NB4 (cell line): ENCODE measurements around the gene SFXN5.

ENCODE experiments used
- CTCF ChIP-seq: IDR thresholded peaks from one replicate; pipeline ENCODE4 v1.5.1; 2012; ENCODE audit warnings: low read depth, low read length
- MAX ChIP-seq: IDR thresholded peaks from 2 replicates; pipeline ENCODE4 v1.6.1; 2011; ENCODE audit warnings: low read depth, low read length
- POLR2A ChIP-seq: IDR thresholded peaks from 2 replicates; pipeline ENCODE4 v1.6.1; 2011; ENCODE audit warnings: mild to moderate bottlenecking; ENCODE audit not compliant: insufficient read length; ENCODE audit errors: extremely low read depth

- TF ChIP-seq CTCF (no peak), POLR2A (no peak), MAX (no peak)
Observed at GRCh38 chr2:72916743-72917137, 154.8 kb downstream of the SFXN5 start.
